Gastroesophageal sphincter (tissue), 4 donors: Measurements from ENCODE around the gene CAMK1D. TPM values are rescaled to one million over a fixed set of nuclear protein-coding genes. Genes with fewer than 3 reads are reported as not detected.

ENCODE experiments used
- ATAC-seq: fragments of 150-250 bp; one replicate; pipeline ENCODE4 v1.9.1; 2016; ENCODE audit warnings: mild to moderate bottlenecking, moderate library complexity
- H3K27ac ChIP-seq, 4 donors: fragments of 200-600 bp; sonication (generic) in 3 of 4; 1 replicate in 3 of 4; 2 replicates in 1 of 4; pipeline ENCODE4 v1.5.1; 2016 to 2019
- H3K27me3 ChIP-seq: fragments of 200-600 bp; sonication (generic); one replicate; pipeline ENCODE4 v1.5.1; 2019
- H3K36me3 ChIP-seq, 2 donors: fragments of 200-600 bp; sonication (generic); one replicate each; pipeline ENCODE4 v1.5.1; 2019; ENCODE audit warnings: control low read depth in 1 of 2
- H3K4me1 ChIP-seq, 3 donors: fragments of 200-600 bp; sonication (generic); 1 replicate in 2 of 3; 2 replicates in 1 of 3; pipeline ENCODE4 v1.5.1; 2016 to 2019; ENCODE audit warnings: control low read depth in 2 of 3
- H3K4me3 ChIP-seq, 2 donors: fragments of 200-600 bp; sonication (generic); one replicate each; pipeline ENCODE4 v1.5.1; 2019; ENCODE audit warnings: mild to moderate bottlenecking in 1 of 2, moderate library complexity in 1 of 2
- H3K9me3 ChIP-seq, 3 donors: fragments of 200-600 bp; sonication (generic); one replicate each; pipeline ENCODE4 v1.5.1; 2017 to 2019; ENCODE audit warnings: control low read depth in 2 of 3
- CTCF ChIP-seq, 4 experiments: fragments of 200-600 bp in 2 of 4; fragments of 450-650 bp in 2 of 4; sonication (generic) in 1 of 4; IDR thresholded peaks; one replicate each; pipeline ENCODE4 v1.5.1; 2017 to 2019; ENCODE audit warnings: antibody characterized with exemption in 4 of 4, mild to moderate bottlenecking in 2 of 4, moderate library complexity in 2 of 4
- EP300 ChIP-seq: sonication (generic); formaldehyde crosslinking; IDR thresholded peaks from one replicate; pipeline ENCODE4 v1.6.1; 2017; ENCODE audit warnings: antibody characterized with exemption, mild to moderate bottlenecking
- POLR2A ChIP-seq, 2 donors: fragments of 450-650 bp; IDR thresholded peaks; one replicate each; pipeline ENCODE4 v1.6.1; 2017; ENCODE audit warnings: antibody characterized with exemption in 2 of 2, mild to moderate bottlenecking in 2 of 2, moderate library complexity in 1 of 2
- POLR2AphosphoS5 ChIP-seq: sonication (generic); formaldehyde crosslinking; IDR thresholded peaks from one replicate; pipeline ENCODE4 v1.6.1; 2017; ENCODE audit warnings: antibody characterized with exemption
- WGBS, 2 donors: methylation state at CpG; one replicate each; pipeline ENCODE4 v1.1.5; 2018; ENCODE audit warnings: low coverage in 1 of 2; 5-methylcytosine and 5-hydroxymethylcytosine counted together
- total RNA-seq, 4 donors: library from RNA; depleted of rRNA; stranded (reverse); fragments of >200 nt; gene quantifications; one replicate each; pipeline ENCODE4 v1.1.0, GENCODE V29; 2016

CAMK1D gene
- total RNA-seq, 4 donors from 2014 or later = 11.6 to 18.3 (median 15.3) TPM

- no peaks in the 10 kb centered on the region for H3K9me3 ChIP-seq
- TF ChIP-seq CTCF (IDR thresholded peaks at IDR 0.05) (peak; percentile 56 to 80 (median 70)), EP300 (no peak), POLR2A (IDR thresholded peaks at IDR 0.05) (no peak)
- H3K27me3 ChIP-seq = no peaks in the 10 kb centered on the region
- WGBS, 2 donors = 24 to 40% methylated on average over 3 to 8 of the region's 8 CpGs
- no peak overlapping the region for H3K27ac ChIP-seq
- peaks cover 0 to 26% (median 0%) of the 10 kb centered on the region in 3 donors for H3K4me1 ChIP-seq
- no peak for ATAC-seq
- no peaks in the 10 kb centered on the region for H3K36me3 ChIP-seq
- no peak overlapping the region for H3K4me3 ChIP-seq
Measured at GRCh38 chr10:12782537-12782936, 433.2 kb downstream of the CAMK1D start.

GRCh38 chr10:12783293-12783692 is 433.9 kb downstream of the CAMK1D start:
- H3K36me3 ChIP-seq = no peaks in the 10 kb centered on the region
- peak overlapping the region in 1 of 4 donors; percentile 54 for H3K27ac ChIP-seq
- 17 to 74% methylated on average over 2 to 9 of the region's 10 CpGs for WGBS, 2 donors
- peaks cover 0 to 26% (median 0%) of the 10 kb centered on the region in 3 donors for H3K4me1 ChIP-seq
- H3K27me3 ChIP-seq = no peaks in the 10 kb centered on the region
- TF ChIP-seq POLR2AphosphoS5 (no peak), POLR2A (IDR thresholded peaks at IDR 0.05) (no peak), EP300 (no peak), CTCF (IDR thresholded peaks at IDR 0.05) (no peak)
- no peaks in the 10 kb centered on the region for H3K9me3 ChIP-seq
- ATAC-seq = no peak
- no peak overlapping the region for H3K4me3 ChIP-seq

GRCh38 chr10:12784646-12785045 is 435.3 kb downstream of the CAMK1D start:
- H3K4me1 ChIP-seq = peaks cover 0 to 26% (median 0%) of the 10 kb centered on the region in 3 donors
- ATAC-seq = no peak
- H3K9me3 ChIP-seq = no peaks in the 10 kb centered on the region
- H3K4me3 ChIP-seq = no peak overlapping the region
- 83 to 85% methylated on average over 2 to 4 of the region's 6 CpGs for WGBS, 2 donors
- H3K36me3 ChIP-seq = no peaks in the 10 kb centered on the region
- TF ChIP-seq POLR2A (IDR thresholded peaks at IDR 0.05) = no peak
- no peak for TF ChIP-seq CTCF (IDR thresholded peaks at IDR 0.05)
- TF ChIP-seq EP300 = no peak
- no peak for TF ChIP-seq POLR2AphosphoS5
- no peak overlapping the region for H3K27ac ChIP-seq
- no peaks in the 10 kb centered on the region for H3K27me3 ChIP-seq

DNA sequence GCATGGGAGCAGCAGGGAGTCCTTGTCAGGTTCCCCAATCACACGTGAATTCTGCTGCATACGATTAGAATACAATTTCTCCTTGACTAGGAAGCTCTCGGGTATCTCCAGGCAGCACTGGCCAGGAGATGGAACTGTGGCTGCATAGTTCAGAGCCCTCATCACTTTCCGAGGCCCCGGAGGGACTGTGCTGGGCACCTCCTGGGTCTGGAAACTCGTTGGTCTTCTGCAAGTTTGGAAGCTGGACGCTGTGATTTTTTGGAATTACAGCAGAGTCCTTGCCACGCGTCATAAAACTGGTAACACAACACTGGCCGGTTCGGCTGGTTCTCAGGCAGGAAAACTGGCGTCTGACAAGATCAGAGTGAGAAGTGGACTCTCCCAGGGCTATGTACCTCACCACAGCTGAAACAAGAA is 436.1 kb downstream of the CAMK1D start:
- Histone ChIP-seq H3K36me3 (no peaks in the 10 kb centered on the region), H3K4me1 (peaks cover 0 to 26% (median 0%) of the 10 kb centered on the region in 3 donors), H3K9me3 (no peaks in the 10 kb centered on the region), H3K27me3 (no peaks in the 10 kb centered on the region), H3K27ac (no peak overlapping the region), H3K4me3 (no peak overlapping the region)
- TF ChIP-seq POLR2A (IDR thresholded peaks at IDR 0.05) (no peak), POLR2AphosphoS5 (no peak), EP300 (no peak), CTCF (IDR thresholded peaks at IDR 0.05) (no peak)
- no peak for ATAC-seq
- 64% methylated on average over 6 of the region's 12 CpGs; no CpG with 5 or more reads in 1 of the 2 donors for WGBS, 2 donors

DNA sequence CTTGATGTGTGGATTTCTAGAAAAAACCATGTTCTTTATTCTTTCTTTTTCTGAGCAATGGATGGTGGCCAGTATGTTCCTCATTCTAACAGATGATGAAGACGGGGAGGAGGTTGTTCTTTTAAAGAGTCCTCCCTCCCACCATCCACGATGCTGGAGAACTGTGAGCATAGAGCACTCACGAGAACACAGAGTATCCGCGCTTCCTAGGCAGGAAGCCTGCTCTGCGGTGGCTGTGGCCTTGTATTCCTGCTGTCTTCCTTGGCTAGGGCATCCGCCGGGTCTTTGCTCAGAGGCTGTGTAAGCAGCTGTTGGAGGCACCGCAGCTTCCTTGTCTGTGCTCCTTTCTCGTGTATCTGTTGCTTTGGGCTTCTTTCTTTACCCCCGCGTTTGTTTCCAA is 437.9 kb downstream of the CAMK1D start:
- H3K27me3 ChIP-seq = no peaks in the 10 kb centered on the region
- H3K4me3 ChIP-seq = no peak overlapping the region
- H3K9me3 ChIP-seq = peaks cover 0 to 3% (median 0%) of the 10 kb centered on the region in 3 donors
- ATAC-seq = no peak
- 85 to 100% methylated on average over 4 to 6 of the region's 12 CpGs for WGBS, 2 donors
- peaks cover 0 to 11% of the 10 kb centered on the region in 2 donors for H3K36me3 ChIP-seq
- peaks cover 0 to 12% (median 0%) of the 10 kb centered on the region in 3 donors for H3K4me1 ChIP-seq
- TF ChIP-seq POLR2AphosphoS5 = no peak
- TF ChIP-seq EP300 = no peak
- no peak for TF ChIP-seq CTCF (IDR thresholded peaks at IDR 0.05)
- TF ChIP-seq POLR2A (IDR thresholded peaks at IDR 0.05) = no peak
- H3K27ac ChIP-seq = no peak overlapping the region
